Sigmoid colon (tissue), 4 donors: ENCODE data around the gene STRAP.

Experiments used
- CTCF ChIP-seq, 4 experiments: fragments of 450-650 bp in 3 of 4; fragments of 200-600 bp in 1 of 4; IDR thresholded peaks; one replicate each; pipeline ENCODE4 v1.5.1; 2016 to 2019; ENCODE audit warnings: antibody characterized with exemption in 4 of 4, mild to moderate bottlenecking in 3 of 4, moderate library complexity in 2 of 4
- EP300 ChIP-seq, 4 donors: sonication (generic); formaldehyde crosslinking; IDR thresholded peaks; one replicate each; pipeline ENCODE4 v1.6.1; 2017; ENCODE audit warnings: antibody characterized with exemption in 4 of 4
- POLR2A ChIP-seq, 2 donors: fragments of 450-650 bp; IDR thresholded peaks; one replicate each; pipeline ENCODE4 v1.6.1; 2016; ENCODE audit warnings: antibody characterized with exemption in 2 of 2, mild to moderate bottlenecking in 2 of 2, moderate library complexity in 2 of 2
- POLR2AphosphoS5 ChIP-seq, 4 donors: sonication (generic); formaldehyde crosslinking; IDR thresholded peaks; one replicate each; pipeline ENCODE4 v1.6.1; 2017; ENCODE audit warnings: antibody characterized with exemption in 4 of 4

- TF ChIP-seq CTCF (IDR thresholded peaks at IDR 0.05) (no peak), EP300 (IDR thresholded peaks at IDR 0.05) (no peak), POLR2AphosphoS5 (IDR thresholded peaks at IDR 0.05) (no peak), POLR2A (IDR thresholded peaks at IDR 0.05) (no peak)
Observed at GRCh38 chr12:15892645-15893259, 10.6 kb downstream of the STRAP start.
